Liver (tissue), 3 donors: ENCODE measurements around the gene TIGD1.

ENCODE experiments used
- EGR1 ChIP-seq, 2 donors: IDR thresholded peaks; 2 replicates each; pipeline ENCODE4 v1.6.1; 2016 to 2018; ENCODE audit warnings: antibody characterized with exemption in 2 of 2, low read depth in 2 of 2
- FOXA1 ChIP-seq: IDR thresholded peaks from 2 replicates; pipeline ENCODE4 v1.6.1; 2016; ENCODE audit warnings: antibody characterized with exemption
- FOXA2 ChIP-seq: IDR thresholded peaks from 2 replicates; pipeline ENCODE4 v1.6.1; 2016; ENCODE audit warnings: antibody characterized with exemption
- GABPA ChIP-seq, 2 donors: IDR thresholded peaks in 1 of 2; conservative IDR thresholded peaks in 1 of 2; 2 replicates each; pipeline ENCODE4 v1.6.1; 2016; ENCODE audit warnings: antibody characterized with exemption in 2 of 2, mild to moderate bottlenecking in 1 of 2, moderate library complexity in 1 of 2
- HNF4G ChIP-seq: IDR thresholded peaks from 2 replicates; pipeline ENCODE4 v1.6.1; 2016; ENCODE audit warnings: antibody characterized with exemption
- JUND ChIP-seq, 2 donors: IDR thresholded peaks; 2 replicates each; pipeline ENCODE4 v1.6.1; 2016; ENCODE audit warnings: antibody characterized with exemption in 2 of 2
- RAD21 ChIP-seq, 2 donors: IDR thresholded peaks; 2 replicates each; pipeline ENCODE4 v1.6.1; 2016; ENCODE audit warnings: antibody characterized with exemption in 2 of 2, mild to moderate bottlenecking in 2 of 2
- RXRA ChIP-seq, 2 donors: IDR thresholded peaks; 2 replicates each; pipeline ENCODE4 v1.6.1; 2017 to 2018; ENCODE audit warnings: antibody characterized with exemption in 2 of 2, mild to moderate bottlenecking in 1 of 2
- TAF1 ChIP-seq: conservative IDR thresholded peaks from 2 replicates; pipeline ENCODE4 v1.6.1; 2016; ENCODE audit warnings: antibody characterized with exemption, mild to moderate bottlenecking
- YY1 ChIP-seq: IDR thresholded peaks from 2 replicates; pipeline ENCODE4 v1.6.1; 2016; ENCODE audit warnings: antibody characterized with exemption, mild to moderate bottlenecking
- TF ChIP-seq, protein P1 (sequence below): fragments of 150-350 bp; IDR thresholded peaks from 2 replicates; pipeline ENCODE4 v1.5.1; 2017; ENCODE audit warnings: improper control_type of control experiment, low read depth, low read length; ENCODE audit not compliant: missing input control
- TF ChIP-seq, protein P2 (sequence below): IDR thresholded peaks from 2 replicates; pipeline ENCODE4 v1.6.1; 2016; ENCODE audit warnings: antibody characterized with exemption, mild to moderate bottlenecking
- TF ChIP-seq, protein P3 (sequence below): IDR thresholded peaks from 2 replicates; pipeline ENCODE4 v1.6.1; 2016; ENCODE audit warnings: antibody characterized with exemption
- TF ChIP-seq, protein P4 (sequence below): IDR thresholded peaks from 2 replicates; pipeline ENCODE4 v1.6.1; 2016; ENCODE audit warnings: antibody characterized with exemption
- donor health status: healthy.
- donor health status: healthy.

DNA sequence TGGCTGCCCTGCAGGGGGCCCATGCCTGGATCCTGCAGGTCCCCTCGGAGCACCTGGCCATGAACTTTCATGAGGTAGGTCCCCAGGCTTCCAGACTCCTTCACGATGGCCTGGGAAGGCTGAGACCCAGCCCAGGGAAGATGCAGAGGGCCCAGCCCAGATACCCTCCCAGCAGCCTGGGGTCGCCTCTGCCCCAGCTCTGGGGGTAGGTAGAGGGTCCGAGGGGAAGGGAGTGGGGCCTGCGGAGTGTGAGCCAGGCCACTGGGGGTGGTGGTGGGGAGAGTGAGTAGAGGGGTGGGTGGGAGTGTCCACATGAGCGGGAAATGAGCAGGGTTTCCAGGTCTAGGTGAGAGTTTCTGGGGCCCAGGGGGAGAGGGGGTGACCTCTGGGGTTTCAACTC is 25.6 kb downstream of the TIGD1 start:
- TF ChIP-seq RXRA (IDR thresholded peaks at IDR 0.05) (no peak), FOXA1 (no peak), GABPA (IDR thresholded peaks at IDR 0.05 in 1 of 2, conservative IDR thresholded peaks at IDR 0.05 in 1 of 2) (no peak), JUND (IDR thresholded peaks at IDR 0.05) (no peak), EGR1 (IDR thresholded peaks at IDR 0.05; ENCODE audit: low read depth in 2 of 2) (no peak), HNF4G (no peak), FOXA2 (no peak), RAD21 (IDR thresholded peaks at IDR 0.05) (no peak), TAF1 (no peak), YY1 (no peak)
- TF ChIP-seq, protein P1, sequence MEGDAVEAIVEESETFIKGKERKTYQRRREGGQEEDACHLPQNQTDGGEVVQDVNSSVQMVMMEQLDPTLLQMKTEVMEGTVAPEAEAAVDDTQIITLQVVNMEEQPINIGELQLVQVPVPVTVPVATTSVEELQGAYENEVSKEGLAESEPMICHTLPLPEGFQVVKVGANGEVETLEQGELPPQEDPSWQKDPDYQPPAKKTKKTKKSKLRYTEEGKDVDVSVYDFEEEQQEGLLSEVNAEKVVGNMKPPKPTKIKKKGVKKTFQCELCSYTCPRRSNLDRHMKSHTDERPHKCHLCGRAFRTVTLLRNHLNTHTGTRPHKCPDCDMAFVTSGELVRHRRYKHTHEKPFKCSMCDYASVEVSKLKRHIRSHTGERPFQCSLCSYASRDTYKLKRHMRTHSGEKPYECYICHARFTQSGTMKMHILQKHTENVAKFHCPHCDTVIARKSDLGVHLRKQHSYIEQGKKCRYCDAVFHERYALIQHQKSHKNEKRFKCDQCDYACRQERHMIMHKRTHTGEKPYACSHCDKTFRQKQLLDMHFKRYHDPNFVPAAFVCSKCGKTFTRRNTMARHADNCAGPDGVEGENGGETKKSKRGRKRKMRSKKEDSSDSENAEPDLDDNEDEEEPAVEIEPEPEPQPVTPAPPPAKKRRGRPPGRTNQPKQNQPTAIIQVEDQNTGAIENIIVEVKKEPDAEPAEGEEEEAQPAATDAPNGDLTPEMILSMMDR: no peak
- TF ChIP-seq, protein P2, sequence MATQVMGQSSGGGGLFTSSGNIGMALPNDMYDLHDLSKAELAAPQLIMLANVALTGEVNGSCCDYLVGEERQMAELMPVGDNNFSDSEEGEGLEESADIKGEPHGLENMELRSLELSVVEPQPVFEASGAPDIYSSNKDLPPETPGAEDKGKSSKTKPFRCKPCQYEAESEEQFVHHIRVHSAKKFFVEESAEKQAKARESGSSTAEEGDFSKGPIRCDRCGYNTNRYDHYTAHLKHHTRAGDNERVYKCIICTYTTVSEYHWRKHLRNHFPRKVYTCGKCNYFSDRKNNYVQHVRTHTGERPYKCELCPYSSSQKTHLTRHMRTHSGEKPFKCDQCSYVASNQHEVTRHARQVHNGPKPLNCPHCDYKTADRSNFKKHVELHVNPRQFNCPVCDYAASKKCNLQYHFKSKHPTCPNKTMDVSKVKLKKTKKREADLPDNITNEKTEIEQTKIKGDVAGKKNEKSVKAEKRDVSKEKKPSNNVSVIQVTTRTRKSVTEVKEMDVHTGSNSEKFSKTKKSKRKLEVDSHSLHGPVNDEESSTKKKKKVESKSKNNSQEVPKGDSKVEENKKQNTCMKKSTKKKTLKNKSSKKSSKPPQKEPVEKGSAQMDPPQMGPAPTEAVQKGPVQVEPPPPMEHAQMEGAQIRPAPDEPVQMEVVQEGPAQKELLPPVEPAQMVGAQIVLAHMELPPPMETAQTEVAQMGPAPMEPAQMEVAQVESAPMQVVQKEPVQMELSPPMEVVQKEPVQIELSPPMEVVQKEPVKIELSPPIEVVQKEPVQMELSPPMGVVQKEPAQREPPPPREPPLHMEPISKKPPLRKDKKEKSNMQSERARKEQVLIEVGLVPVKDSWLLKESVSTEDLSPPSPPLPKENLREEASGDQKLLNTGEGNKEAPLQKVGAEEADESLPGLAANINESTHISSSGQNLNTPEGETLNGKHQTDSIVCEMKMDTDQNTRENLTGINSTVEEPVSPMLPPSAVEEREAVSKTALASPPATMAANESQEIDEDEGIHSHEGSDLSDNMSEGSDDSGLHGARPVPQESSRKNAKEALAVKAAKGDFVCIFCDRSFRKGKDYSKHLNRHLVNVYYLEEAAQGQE: no peak
- TF ChIP-seq, protein P3, sequence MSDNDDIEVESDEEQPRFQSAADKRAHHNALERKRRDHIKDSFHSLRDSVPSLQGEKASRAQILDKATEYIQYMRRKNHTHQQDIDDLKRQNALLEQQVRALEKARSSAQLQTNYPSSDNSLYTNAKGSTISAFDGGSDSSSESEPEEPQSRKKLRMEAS: no peak
- TF ChIP-seq, protein P4, sequence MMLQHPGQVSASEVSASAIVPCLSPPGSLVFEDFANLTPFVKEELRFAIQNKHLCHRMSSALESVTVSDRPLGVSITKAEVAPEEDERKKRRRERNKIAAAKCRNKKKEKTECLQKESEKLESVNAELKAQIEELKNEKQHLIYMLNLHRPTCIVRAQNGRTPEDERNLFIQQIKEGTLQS: no peak
